ENCODE results near the gene TMEM158. TPM values are rescaled to one million over a fixed set of nuclear protein-coding genes. Genes with fewer than 3 reads are reported as not detected.

TMEM158 gene
- polyA plus RNA-seq, 3 donors: 4.4 to 6.6 (median 5.8) TPM

DNA sequence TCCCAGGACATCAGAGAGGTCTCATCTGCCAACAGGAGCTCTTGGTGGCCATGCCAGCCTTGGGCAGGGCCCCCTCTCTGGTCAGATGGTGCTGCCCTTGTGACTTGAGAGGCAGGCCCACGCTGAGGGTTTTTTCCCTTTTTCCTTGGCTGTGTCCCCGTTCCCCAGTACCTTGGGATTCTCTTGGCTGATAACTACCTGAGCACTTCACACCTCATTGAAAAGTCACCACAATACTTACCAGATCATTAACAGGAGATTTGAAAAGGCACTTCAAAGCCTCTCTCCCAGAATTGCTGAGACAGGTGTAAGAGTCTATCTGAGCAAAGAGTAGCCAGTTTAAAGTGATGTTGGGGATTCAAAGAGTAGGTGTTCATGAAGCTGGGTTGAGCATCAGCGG is 15.1 kb upstream of the TMEM158 start:
- DNase-seq: no peak

- no peak for DNase-seq
Observed at GRCh38 chr3:45240292-45240691, 14.2 kb upstream of the TMEM158 start.

GRCh38 chr3:45239254-45239653 is 13.2 kb upstream of the TMEM158 start:
- no peak for DNase-seq

DNA sequence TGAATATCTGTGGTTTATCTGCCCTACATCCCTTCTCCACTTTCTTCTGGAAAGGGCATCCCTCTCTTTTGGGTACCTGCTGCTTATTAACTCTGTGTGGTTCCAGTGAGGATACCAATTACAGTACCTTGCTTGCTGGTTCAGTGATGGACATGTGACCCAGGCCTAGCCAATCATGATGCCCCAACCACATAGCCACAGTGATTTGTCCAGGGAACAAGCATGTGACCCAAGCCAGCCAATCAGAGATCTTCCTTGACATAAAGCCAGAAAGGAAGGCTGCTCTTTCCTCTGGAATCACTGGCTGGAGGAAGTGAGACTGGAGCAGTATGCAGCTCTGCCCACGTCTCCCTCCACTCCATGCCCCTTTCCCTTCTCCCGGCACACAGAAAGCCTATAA is 10.9 kb upstream of the TMEM158 start:
- DNase-seq: no peak

DNA sequence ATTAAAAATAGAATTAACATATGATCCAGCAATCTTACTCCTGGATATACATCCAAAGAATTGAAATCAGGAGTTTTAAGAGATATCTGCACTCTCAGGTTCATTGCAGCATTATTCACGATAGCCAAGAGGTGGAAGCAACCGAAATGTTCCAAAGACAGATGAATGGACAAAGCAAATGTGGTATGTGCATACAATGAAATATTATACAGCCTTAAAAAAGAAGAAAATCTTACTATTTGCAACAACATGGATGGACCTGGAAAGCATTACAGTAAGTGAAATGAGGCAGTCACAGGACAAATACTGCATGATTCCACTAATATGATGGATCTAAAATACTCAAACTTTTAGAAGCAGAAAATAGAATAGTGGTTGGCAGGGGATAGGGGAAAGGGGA is 9.3 kb upstream of the TMEM158 start:
- no peak for DNase-seq

DNA sequence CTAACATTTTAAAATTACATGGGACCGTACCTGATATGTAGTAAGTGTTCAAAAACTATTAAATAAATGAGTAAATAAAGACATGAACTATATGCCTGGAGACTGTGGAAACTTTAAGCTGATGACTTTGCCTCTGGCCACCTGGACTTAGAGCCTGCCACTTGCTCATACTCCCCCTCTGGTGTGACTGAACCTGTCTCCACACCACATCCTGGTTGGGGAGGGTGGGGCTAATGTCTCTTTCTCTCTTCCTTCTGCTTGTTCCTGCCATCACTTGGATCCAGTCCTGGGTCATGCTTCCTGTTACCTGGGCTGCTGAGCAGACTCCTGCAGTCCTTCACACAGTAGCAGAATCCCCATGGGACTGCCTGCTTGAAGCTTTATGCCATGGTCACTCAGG is 8.2 kb upstream of the TMEM158 start:
- DNase-seq: no peak

DNA sequence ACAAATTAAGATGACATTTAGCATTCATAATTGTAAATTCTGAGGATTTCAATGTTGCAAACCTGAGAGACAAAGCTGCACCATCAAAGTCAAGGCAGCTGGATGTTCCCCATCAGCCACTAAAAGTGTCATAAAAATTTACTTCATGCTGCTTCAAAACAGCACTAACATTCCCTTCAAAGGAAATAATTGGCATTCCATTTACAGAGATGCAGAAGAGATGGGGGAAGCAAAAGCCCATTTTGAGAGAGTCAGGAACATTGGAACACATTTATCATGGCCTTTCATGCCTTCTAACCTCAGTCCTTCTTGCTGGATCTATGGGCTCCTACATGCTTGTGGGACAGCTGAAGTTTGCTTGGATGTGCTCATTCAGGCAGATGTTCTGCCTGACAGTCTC is 6.4 kb upstream of the TMEM158 start:
- DNase-seq: no peak

DNA sequence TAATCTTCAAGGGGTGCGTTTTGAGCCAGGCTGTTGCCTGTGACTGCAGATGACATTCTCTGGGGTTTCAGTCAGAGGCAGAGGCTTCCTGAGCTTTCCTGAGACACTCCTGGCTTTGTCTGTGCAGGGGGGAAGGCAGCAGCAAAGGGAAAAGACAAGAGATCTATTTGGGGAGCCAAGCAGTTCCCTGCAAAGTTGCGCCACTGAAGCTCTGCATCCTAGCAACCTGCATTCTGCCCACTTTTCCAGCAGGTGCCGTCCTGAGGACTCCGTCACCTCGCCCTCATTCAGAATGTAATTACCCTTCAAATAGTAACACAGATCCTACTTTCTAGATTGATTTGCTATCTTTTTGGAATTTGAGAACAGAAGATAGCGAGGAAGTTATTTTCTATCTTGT is 1.9 kb upstream of the TMEM158 start:
- DNase-seq: no peak

DNA sequence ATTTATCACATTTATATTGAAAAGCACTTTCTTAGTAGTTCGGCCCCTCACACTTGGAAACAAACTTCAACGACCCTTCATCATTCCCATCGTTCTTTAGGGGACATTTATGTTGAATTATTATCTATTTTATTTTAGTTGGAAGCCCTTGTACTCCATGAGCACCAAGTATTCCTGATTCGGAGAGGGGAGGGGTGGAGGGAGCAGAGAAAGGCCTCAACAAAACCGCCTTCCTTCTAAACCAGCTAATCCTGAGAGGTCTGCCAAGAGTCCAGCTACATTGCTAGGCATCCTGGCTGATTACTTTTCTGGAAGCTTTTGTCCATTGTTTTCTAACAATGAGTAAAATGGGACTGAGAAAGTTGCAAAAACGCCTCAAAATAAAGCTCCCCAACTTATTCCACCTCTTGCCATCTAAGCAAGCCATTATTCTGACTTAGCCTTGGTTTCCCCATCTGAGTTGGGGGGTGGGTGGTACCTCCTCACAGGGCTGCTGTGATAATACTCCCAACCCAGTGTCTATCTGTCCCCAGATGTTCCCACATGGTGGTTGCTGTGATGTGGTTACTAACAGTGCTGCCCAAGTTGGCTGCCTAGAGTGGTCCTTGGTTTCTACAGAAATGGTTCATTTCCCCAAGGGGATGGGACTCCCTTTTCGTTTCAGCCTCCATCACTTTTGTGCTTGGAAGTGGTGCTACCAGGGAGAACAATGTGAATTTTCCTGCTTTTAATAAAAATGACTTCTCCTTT is 1.2 kb upstream of the TMEM158 start:
- DNase-seq: peak; percentile 71

GRCh38 chr3:45225465-45226205 is 452 bp downstream of the TMEM158 start:
- no peak for DNase-seq

- peak; percentile 65 for DNase-seq
Observed at GRCh38 chr3:45224824-45225464, 1.1 kb downstream of the TMEM158 start.

DNA sequence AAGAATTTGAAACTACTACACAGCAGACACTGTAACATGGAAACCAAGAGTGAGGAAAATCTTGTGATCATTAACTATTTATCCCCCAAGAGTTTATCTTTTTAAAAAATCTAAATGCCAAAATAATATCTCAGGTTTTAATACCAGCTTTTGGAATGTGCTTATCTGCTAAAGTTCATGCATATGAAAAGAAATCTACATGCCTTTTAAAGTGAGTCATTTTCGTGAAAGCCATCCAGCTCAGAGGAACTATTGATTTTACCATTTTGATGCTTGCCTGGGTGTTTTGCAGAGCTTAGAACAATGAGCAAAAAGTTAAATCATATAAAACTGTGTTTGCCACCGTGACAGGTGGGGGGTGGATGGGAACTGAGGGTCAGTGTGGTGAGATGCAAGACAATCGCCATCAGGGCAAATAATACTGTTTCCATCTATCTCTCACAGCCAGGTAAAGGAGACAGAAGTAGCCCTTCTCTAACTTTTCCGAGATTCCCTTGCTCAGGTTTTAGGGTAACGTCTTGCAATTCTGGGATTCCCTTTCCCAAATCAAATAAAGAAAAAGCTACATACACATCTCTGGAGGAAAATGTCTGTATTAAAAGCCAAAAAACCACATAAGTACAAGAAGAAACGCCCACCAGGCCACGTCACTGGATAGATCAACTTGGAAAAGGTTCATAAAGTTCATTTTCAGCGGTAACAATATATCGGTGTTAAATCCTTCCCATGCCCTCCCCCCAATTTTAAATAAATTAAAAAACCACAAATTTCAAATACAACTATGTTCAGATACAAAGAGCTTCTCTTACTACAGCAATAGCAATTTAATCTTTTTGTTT is 2.0 kb downstream of the TMEM158 start:
- DNase-seq: no peak

GRCh38 chr3:45219694-45220093 is 6.4 kb downstream of the TMEM158 start:
- no peak for DNase-seq

DNA sequence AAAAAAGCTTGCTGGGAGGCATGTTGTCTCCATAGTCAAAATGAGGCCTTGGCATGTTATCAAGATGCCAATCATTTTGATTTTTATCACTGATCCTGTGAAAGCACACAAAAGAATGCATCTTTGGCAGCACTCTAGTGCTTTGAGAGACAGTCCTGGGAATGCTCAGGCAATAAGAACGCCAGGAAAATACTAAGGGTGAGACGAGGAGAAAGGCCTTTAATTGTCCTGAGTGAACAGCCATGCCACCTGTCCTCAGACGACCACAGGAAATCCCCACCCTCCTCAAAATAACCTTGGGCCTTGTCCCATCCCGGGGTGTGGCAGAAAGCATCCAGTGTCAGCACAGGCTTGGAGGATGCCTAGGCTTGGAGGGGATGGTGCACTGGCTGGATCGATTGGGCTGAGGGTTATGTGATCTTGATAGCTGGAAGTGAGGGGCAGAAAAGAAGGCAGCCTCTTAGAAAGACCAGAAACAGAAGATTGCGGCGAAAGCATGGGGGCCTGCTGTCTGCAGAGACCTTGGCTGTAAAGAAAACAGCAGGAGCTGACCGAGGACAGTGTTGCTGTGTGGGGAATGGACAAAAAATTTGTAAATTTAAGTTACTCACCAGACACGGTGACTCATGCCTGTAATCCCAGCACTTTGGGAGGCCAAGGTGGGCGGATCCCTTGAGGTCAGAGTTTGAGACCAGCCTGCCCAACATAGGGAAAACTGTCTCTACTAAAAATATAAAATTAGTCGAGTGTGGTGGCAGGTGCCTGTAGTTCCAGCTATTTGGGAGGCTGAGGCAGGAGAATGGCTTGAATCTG is 7.3 kb downstream of the TMEM158 start:
- no peak for DNase-seq

GRCh38 chr3:45216021-45216609 is 10.0 kb downstream of the TMEM158 start:
- no peak for DNase-seq

DNA sequence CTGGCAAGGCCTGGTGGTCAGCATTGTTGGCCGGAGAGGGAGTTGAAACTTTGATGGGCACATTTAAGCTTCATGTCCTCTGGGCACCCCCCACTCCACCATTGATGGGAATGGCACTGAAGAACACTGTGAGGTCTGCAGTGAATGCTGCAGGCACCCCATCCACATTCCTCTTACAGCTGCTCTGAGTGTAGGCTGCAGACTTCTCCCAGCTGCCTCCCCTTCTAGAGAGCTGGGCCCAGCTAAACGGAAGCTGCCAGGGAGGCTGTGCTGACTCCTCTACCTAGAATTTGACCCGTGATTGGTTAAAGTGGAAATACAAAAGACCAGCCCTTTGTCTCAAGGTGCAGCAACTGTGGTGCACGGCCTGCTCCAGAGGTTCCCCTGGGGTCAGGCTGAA is 10.6 kb downstream of the TMEM158 start:
- DNase-seq: no peak

DNA sequence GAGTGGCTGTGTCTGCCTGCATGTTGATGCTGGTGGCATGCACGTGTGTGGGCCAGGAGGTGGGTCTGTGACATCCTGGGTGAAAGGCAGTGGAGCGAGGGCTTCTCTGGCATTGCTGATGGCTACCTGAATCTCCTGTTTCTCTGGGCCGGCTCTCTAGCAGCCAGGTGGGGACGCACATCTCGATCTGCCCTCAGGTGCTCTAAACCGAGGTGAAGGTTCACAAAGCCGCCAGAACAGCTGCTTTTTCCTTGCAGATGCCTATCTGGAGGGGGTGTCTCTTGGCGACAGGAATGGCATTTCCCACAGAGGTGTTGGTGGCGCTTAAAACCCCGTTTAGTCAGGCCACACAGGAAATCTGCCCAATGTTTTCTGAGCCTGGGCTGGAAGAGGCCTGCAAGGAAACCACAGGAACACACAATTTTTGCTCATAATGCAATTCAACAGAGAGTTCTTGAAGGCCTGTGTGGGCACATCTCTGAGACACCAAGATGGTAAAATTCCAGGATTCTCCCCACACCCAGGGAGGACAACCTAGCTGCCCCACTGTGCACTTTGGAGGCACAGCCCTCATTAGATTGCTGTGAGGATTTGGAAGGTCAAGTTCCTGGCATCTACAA is 11.9 kb downstream of the TMEM158 start:
- no peak for DNase-seq

DNA sequence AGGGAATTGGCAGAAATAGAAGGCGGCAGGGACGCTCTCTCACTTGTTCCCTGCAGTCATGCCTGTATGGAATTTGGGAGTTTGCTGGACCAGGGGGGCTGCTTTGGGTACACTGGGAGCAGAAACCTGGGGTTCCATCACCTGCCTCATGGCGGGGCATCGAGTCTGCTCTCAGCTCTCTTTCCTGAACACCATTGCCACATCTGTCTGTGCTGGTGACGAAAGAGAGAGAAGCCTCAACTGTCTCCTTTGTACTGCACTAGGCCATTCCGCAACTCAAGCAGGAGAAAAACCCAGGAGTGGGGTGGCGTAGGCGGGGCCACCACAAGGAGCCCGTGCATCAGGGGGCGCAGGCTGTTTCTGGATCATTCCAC is 14.0 kb downstream of the TMEM158 start:
- no peak for DNase-seq

- no peak for DNase-seq
Observed at GRCh38 chr3:45211466-45212094, 14.5 kb downstream of the TMEM158 start.
